Caki2 (cell line): ENCODE results near the gene TMEM18. TPM values are rescaled to one million over a fixed set of nuclear protein-coding genes. Genes with fewer than 3 reads are reported as not detected.

ENCODE experiments used
- DNase-seq: peaks from one replicate; pipeline ENCODE4 v3.0.0-alpha.2; 2015; ENCODE audit warnings: low read depth
- in situ Hi-C: cut with HindIII; loops from 2 replicates; pipeline ENCODE4 v1.10.0; 2016; ENCODE audit warnings: low sequenced_read_pairs, low pct_unique_long_range_greater_than_20kb, mixed read lengths
- total RNA-seq: library from RNA; depleted of rRNA; stranded (reverse); fragments of >200 nt; shearing (Covaris generic); gene quantifications from 2 replicates; pipeline ENCODE4 v1.2.3, GENCODE V29; 2014; ENCODE audit warnings: low replicate concordance

TMEM18 gene
- total RNA-seq, 1 experiment from 2014 or later: 31.3 TPM

- DNase-seq: no peak
- in situ Hi-C loops: no loop called here
These were observed 33.4 kb downstream of the TMEM18 start for GRCh38 chr2:643761-644160.

GRCh38 chr2:643334-643733, 33.9 kb downstream of the TMEM18 start:
- no peak for DNase-seq
- in situ Hi-C loops: no loop called here

DNA sequence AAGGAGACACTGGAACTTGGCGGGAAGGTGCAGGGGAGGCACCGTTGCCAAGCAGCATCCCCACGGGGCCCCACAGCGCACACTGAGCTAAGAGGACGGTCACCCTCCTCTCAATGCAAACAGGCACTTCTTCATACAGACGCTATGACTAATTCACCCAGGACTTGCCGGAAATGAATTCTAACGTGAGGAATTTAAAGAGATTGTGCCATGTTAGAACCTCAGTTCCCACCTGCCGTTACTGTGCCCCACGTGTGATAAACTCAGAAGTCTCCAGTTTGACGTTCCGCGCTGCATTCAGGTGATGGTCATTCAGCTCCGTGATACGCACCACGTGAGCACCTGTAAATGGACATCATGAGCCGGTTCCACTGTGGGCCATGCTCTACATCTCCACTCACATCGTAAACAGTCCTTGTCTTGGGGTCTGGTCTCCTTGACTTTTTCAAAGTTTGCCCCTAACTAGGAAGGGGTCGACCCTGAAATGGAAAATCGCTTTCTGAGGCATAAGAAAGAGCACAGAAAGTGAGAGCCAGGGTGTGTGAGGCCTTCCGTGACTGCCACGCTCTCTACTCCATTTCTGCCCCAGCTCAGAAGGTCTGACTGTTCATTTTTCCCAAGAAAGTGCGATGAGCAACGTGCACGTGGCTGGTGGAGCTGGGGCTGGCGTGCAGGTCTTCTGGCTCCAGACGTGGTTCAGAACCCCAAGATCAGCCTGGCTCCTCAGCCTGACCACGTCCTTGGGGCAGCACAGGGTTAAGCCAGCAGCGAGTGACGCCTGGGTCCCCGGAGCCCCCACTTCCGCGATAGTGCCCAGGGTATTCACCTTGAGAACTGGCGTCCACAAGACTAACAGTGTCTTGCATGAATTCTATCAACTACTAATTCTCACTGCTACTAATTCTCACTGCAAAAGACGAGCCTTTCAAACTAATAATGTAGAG, 35.1 kb downstream of the TMEM18 start:
- no peak for DNase-seq
- in situ Hi-C loops: no loop called here

- in situ Hi-C loops: no loop called here
- DNase-seq: no peak
These were observed 35.9 kb downstream of the TMEM18 start for GRCh38 chr2:641164-641871.

GRCh38 chr2:639703-640102, 37.5 kb downstream of the TMEM18 start:
- in situ Hi-C loops: no loop called here
- no peak for DNase-seq

- DNase-seq: no peak
- in situ Hi-C loops: no loop called here
These were observed 39.4 kb downstream of the TMEM18 start for GRCh38 chr2:637804-638203.

DNA sequence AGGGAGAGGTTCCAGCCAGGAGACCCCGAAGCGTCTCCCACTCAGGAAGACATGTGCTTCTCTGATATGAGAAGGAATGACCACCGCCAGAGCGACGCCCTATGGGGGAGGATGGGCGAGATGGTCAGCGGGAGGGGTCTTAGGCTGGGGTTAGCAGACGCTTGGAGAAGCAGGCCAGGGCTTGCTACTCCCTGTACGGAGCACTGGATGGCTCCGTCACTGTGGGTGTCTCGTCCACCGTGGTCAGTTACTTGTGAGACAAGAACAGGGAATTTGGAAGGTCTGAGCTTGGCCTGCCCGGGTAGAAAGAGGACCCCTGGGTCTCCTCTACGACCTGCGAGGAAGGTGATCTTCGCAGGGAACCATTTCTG, 39.8 kb downstream of the TMEM18 start:
- in situ Hi-C loops: no loop called here
- no peak for DNase-seq

DNA sequence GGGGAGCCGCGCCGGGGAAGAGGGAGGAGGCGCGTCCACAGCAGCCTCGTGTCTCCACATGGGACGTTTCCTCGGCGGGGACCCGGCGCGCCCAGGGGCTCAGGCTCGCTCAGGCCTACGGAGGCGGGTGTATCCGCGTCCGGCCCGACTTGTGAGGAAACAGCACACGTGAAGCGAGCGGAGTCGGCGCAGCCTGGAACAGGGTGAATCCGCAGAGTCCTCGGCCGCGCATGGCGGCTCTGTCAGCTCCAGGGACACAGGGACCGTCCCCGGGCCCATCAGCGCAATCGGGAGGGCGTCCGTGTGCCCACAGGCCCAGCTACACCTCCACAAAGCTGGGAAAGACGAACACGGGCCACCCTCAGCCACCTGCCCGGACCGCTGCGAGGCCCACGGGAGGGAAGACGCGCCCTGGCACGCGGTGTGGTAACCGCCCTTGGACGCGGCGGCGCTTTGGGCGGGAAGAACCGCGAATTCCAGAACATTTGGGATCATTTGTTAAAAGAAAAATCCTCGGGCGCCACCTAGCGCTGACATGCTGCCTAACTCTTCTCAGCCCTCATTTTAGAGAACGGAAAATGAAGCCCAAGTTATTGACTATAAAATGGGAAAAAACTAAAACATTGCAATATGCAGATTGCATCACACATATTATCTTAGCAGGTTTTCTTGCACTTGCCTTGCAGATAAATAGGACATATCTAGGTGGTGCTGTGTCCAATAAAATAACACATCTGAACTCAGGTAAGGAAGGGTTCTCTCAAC, 40.4 kb downstream of the TMEM18 start:
- in situ Hi-C loops: no loop called here
- peak; percentile 47 for DNase-seq

- in situ Hi-C loops: no loop called here
- no peak for DNase-seq
These were observed 41.3 kb downstream of the TMEM18 start for GRCh38 chr2:635687-636621.

DNA sequence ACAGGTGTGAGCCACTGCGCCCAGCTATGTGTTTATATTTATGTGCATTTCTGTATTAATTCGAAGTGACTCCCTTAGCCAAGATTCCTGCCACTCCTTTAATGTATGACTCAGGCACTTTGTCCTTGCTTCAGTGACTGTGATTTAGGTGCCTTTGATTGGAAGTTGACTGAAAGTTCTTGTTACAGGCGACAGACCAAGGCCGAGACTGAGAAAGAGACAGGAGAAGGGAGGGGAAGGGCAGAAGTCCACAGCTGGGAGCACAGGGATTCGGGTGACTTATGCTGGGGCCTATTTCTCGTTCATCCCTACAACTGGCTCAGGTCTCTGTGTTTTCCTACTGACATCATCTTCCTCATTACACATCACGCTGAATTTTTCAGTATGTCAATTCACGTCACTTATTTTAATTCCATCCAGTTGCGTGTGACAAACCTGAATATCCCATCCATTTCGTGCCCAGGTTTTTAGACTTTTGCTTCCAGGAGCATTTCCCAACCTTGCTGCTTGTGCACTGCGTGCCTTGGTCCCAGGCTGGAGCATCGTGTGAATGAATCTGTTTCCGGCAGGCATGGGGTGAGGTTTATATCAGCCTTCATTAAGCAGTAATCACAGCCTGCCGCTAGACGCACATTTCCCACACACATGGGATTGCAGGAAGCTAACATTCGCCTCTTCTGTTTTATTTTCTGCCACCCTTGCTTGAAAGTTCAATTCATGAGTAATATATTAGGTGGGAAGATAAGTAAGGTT, 42.4 kb downstream of the TMEM18 start:
- in situ Hi-C loops: no loop called here

DNA sequence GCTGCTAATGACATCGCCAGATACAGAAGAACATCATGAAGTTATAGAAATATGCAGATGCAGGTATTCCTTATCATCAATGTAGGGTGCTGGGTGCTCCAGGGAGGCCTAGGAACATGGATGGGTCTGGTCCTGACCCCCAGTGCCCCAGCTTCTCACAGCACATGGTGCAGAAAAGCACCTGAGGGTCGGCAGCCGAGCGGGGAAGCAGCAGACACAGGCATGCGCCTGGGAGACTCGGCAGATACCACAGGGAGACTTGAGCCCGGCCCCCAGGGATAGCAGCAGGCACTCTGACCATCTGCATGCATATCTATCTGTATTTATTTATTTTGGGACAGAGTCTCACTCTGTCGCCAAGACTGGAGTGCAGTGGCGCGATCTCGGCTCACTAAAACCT, 43.2 kb downstream of the TMEM18 start:
- no peak for DNase-seq
- in situ Hi-C loops: no loop called here

More for the DNA sequence above, 42.4 kb downstream of the TMEM18 start:
- DNase-seq: peak; percentile 97

- DNase-seq: no peak
- in situ Hi-C loops: no loop called here
These were observed 43.8 kb downstream of the TMEM18 start for GRCh38 chr2:633371-633770.

- in situ Hi-C loops: no loop called here
- no peak for DNase-seq
These were observed 44.7 kb downstream of the TMEM18 start for GRCh38 chr2:632471-632870.

DNA sequence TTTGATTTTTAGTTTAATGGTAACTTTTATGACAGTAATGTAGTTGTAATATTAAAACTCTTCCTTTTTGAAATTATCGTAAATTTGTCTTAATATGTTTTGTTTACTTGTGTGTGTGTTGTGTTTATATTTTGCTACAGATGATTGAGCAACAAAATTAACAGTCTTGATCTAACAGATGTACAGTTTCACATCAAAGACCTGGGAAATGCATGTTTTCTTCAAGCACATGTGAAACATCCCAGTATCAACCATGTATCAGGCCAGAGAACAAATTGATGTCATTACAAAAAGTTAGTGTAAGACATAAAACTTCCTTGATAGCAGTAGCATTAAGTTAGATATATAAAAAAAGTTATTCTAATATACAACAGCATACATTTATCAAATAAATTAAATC, 45.5 kb downstream of the TMEM18 start:
- DNase-seq: no peak
- in situ Hi-C loops: no loop called here

GRCh38 chr2:630451-631320, 46.5 kb downstream of the TMEM18 start:
- no peak for DNase-seq
- in situ Hi-C loops: no loop called here

DNA sequence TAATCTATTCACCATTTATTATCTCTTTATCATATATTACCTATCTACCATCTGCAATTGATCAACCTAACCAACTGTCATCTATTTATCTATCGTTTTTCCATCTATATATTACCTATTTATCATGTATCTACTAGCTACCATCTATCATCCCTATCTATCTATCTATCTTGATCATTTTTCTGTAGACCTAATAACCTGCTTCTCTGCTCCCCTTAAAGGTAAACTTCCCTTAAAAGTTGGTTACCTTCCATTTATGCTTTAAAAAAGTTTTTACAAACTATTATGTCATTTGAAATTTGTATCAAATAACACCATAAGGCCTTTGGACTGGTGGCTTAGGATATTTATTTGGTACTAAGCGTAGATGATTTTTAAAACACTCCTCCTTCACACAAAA, 47.2 kb downstream of the TMEM18 start:
- no peak for DNase-seq
- in situ Hi-C loops: no loop called here
